BJ (cell line): Measurements from ENCODE around the gene TCEAL3. TPM values are rescaled to one million over a fixed set of nuclear protein-coding genes. Genes with fewer than 3 reads are reported as not detected.
"Not testable (repeated sequence)": the region's sequence is repeated elsewhere in the genome, so short reads cannot be mapped to it uniquely, and the experiment has no call there.

ENCODE experiments used
- CTCF ChIA-PET: fragments of 350-600 bp; formaldehyde crosslinking; extraction: SDS; loops from one replicate; lab custom pipeline; 2021; ENCODE audit warnings: antibody characterized with exemption, inconsistent platforms; lab: Yijun Ruan, JAX
- POLR2A ChIA-PET: fragments of 300-600 bp; sonication (Branson Sonifier 250); formaldehyde crosslinking; extraction: SDS; loops from one replicate; lab custom pipeline; 2021; ENCODE audit warnings: antibody characterized with exemption; lab: Charles Lee
- DNase-seq: peaks from one replicate; pipeline ENCODE4 v3.0.0-alpha.2; 2011; ENCODE audit warnings: low read depth
- H3K27me3 ChIP-seq: 2 replicates; pipeline ENCODE4 v1.6.0; 2011; ENCODE audit warnings: low read length; ENCODE audit not compliant: control insufficient read depth, insufficient read depth
- H3K36me3 ChIP-seq: 2 replicates; pipeline ENCODE4 v1.5.1; 2011; ENCODE audit warnings: low read length; ENCODE audit not compliant: control insufficient read depth, insufficient read depth
- H3K4me3 ChIP-seq: 2 replicates; pipeline ENCODE4 v1.5.1; 2011; ENCODE audit warnings: low read depth, mild to moderate bottlenecking, control low read depth, low read length
- polyA plus RNA-seq: library from polyadenylated mRNA; depleted of rRNA; stranded (reverse); fragments of >200 nt; gene quantifications from 2 replicates; pipeline ENCODE4 v1.2.3, GENCODE V29; 2011
- TF ChIP-seq, protein P1 (sequence below): IDR thresholded peaks from 2 replicates; pipeline ENCODE4 v1.5.1; 2011; ENCODE audit warnings: low read depth, mild to moderate bottlenecking, control low read depth, inconsistent platforms, low read length, moderate library complexity; ENCODE audit not compliant: insufficient read depth

TCEAL3 gene
- polyA plus RNA-seq, 1 experiment, result 20.4 TPM

- no peak overlapping the region for H3K4me3 ChIP-seq
- no peaks in the 10 kb centered on the region for H3K27me3 ChIP-seq
- H3K36me3 ChIP-seq, result no peaks in the 10 kb centered on the region
- TF ChIP-seq, protein P1, sequence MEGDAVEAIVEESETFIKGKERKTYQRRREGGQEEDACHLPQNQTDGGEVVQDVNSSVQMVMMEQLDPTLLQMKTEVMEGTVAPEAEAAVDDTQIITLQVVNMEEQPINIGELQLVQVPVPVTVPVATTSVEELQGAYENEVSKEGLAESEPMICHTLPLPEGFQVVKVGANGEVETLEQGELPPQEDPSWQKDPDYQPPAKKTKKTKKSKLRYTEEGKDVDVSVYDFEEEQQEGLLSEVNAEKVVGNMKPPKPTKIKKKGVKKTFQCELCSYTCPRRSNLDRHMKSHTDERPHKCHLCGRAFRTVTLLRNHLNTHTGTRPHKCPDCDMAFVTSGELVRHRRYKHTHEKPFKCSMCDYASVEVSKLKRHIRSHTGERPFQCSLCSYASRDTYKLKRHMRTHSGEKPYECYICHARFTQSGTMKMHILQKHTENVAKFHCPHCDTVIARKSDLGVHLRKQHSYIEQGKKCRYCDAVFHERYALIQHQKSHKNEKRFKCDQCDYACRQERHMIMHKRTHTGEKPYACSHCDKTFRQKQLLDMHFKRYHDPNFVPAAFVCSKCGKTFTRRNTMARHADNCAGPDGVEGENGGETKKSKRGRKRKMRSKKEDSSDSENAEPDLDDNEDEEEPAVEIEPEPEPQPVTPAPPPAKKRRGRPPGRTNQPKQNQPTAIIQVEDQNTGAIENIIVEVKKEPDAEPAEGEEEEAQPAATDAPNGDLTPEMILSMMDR, result no peak
- no peak for DNase-seq
- CTCF ChIA-PET, result no interaction called here
- POLR2A ChIA-PET, result no interaction called here
These were observed 23.4 kb downstream of the TCEAL3 start for GRCh38 chrX:103631145-103631544.

DNA sequence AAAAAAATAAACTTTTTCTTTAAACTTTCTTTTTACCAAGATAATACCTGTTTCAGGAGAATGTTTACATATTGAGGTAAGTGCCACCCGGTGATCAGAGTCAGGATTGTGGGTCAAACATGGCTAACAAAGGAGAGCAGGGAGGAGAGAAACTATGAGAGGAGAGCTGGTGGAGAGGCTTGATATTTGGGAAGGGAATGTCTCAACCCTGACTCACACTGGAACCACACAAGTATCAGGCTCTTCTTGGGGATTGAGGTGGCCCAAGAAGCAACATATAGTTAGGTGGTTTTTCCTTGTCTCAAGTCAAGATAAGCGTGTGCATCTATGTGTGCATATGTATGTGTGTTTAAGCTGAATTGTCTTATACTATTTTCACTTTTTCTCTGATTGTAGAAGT lies 27.7 kb downstream of the TCEAL3 start:
- H3K4me3 ChIP-seq, result no peak overlapping the region
- TF ChIP-seq, protein P1, result no peak
- CTCF ChIA-PET, result no interaction called here
- no peaks in the 10 kb centered on the region for H3K36me3 ChIP-seq
- POLR2A ChIA-PET, result no interaction called here
- DNase-seq, result no peak
- H3K27me3 ChIP-seq, result no peaks in the 10 kb centered on the region

DNA sequence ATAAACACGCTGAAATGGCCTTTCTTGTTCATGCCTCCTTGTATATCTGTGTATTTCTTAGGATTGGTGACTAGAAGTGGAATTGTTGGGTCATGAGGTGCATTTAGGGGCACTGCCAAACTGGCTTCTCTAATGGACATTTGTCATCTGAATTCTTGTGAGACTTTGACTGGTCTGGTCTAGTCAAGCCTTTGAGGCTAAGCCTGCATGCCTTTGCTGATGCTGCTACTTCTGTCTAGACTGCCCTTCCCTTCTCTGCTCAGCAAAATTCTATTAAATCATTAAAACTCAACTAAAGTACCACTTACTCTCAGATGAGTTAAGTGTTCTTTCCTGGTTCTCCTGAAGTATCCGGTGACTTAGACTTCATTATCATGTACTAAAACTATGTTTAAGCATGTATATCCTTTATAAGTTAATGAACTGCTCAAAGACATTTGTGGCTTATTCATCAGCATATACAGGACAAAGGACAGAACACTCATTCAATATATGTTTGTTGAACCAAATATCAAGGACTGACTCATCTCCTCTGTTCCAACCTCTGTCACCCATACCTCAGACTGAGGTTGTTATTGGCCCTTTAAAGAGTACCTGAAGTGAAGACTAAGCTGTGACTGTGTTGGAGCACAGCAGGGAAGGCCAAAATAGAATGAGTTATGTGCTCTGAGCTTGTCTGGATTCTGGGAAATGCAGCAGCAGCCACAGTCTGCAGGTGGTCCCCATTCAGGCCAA lies 30.0 kb downstream of the TCEAL3 start:
- TF ChIP-seq, protein P1, result no peak
- ChIA-PET CTCF (interaction anchor here (1.5 kb wide), 1 partner anchor 8 kb away, joined by 6 read pairs; no protein-coding TSS in a partner anchor), POLR2A (no interaction called here)
- Histone ChIP-seq H3K4me3 (no peak overlapping the region), H3K36me3 (no peaks in the 10 kb centered on the region), H3K27me3 (no peaks in the 10 kb centered on the region)
- no peak for DNase-seq

DNA sequence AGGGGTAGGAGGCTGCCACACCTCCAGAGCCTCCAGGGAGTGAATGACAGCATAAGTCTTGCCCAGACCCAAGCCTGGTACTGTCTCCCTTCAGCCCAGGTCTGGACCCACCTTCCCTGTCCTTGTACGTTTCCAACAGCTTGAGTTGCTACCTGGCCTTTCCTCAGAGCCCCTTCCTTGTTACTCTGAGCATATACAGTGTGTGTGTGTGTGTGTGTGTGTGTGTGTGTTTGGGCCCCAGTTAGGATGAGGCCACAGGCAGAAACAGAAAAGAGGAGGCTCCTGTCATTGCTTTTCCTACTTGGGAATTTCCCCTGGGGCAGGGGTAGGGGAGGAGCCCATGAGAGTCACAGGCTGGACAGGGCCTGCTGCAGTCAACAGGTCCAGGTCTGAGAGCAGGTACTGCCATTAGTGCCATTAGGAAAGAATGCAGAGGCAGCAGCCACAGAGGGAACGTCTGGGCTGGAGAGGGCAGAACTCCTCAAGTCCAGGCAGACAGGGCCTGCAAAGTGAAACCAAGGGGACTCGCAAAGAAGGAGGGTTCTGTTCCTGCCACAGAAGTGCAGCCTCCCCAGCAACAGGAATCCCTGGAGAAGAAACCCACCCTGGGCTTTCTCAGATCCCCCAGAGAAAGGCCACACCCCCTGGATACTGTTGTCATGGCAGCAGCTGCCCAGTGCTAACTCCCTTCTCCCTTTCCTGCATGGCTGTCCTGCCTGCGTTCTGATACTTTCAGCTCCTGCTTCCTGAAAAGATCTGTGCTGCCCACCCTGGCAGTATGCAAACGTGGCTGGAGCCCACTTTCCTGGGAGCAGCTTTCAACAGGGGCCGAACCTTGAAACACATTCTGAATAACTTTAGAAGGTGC lies 30.9 kb downstream of the TCEAL3 start:
- DNase-seq, H3K4me3 ChIP-seq, POLR2A ChIA-PET, H3K36me3 ChIP-seq, H3K27me3 ChIP-seq: not testable (repeated sequence)
- CTCF ChIA-PET, result interaction anchor here (1.5 kb wide), 1 partner anchor 9 kb away, joined by 6 read pairs; no protein-coding TSS in a partner anchor

DNA sequence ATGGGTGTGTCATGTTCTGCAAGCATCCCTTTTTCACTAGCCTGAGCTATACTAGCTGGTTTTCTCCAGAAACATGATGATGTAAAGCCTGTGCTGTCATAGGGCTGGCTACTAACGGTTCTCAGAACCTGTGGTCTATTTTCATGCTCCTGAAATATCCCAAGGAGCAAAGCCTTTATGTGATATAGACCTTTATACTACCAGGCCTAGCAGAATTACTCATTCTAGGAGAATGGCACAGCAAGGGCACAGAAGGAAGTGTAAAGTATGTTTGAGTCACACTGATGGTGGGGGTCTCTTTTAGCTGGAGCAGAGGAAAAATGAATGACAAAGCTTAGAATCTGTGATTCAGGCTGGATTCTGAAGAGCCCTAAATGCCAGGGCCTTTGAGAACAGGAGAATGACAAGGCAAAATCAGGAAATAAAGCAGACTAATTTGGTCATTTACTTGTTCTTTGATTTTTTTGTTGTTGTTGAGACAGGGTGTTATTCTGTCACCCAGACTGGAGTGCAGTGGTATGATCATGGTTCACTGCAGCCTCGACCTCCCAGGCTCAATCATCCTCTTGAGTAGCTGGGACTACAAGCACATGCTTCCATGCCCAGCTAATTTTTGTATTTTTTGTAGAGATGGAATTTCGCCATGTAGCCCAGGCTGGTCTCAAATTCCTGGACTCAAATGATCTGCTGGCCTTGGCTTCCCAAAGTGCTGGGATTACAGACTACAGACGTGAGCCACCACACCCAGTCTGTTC lies 32.8 kb downstream of the TCEAL3 start:
- CTCF ChIA-PET, result no interaction called here
- POLR2A ChIA-PET, result no interaction called here
- Histone ChIP-seq H3K27me3 (no peaks in the 10 kb centered on the region), H3K4me3 (no peak overlapping the region), H3K36me3 (no peaks in the 10 kb centered on the region)
- TF ChIP-seq, protein P1, result no peak
- DNase-seq, result no peak
